Breast epithelium (tissue), 4 donors: ENCODE measurements around the gene ADAMTSL2. TPM values are rescaled to one million over a fixed set of nuclear protein-coding genes. Genes with fewer than 3 reads are reported as not detected.

Source experiments
- DNase-seq, 2 donors: peaks; one replicate each; pipeline ENCODE4 v3.0.0-alpha.2; 2019; ENCODE audit warnings: low spot score in 2 of 2
- H3K27ac ChIP-seq, 2 donors: fragments of 200-600 bp; sonication (generic) in 1 of 2; one replicate each; pipeline ENCODE4 v1.5.1; 2016 to 2019; ENCODE audit warnings: mild to moderate bottlenecking in 1 of 2
- H3K27me3 ChIP-seq, 2 donors: fragments of 200-600 bp; sonication (generic) in 1 of 2; one replicate each; pipeline versions ENCODE4 v1.5.1 to v1.6.0; 2017 to 2019; ENCODE audit warnings: control low read depth in 1 of 2, mild to moderate bottlenecking in 1 of 2
- H3K36me3 ChIP-seq: fragments of 200-600 bp; one replicate; pipeline ENCODE4 v1.5.1; 2019
- H3K4me1 ChIP-seq, 2 donors: fragments of 200-600 bp; sonication (generic); one replicate each; pipeline ENCODE4 v1.5.1; 2016 to 2019; ENCODE audit warnings: control low read depth in 1 of 2
- H3K4me3 ChIP-seq, 3 donors: fragments of 200-600 bp; sonication (generic); 1 replicate in 2 of 3; 2 replicates in 1 of 3; pipeline ENCODE4 v1.5.1; 2016 to 2019; ENCODE audit warnings: mild to moderate bottlenecking in 3 of 3, moderate library complexity in 2 of 3
- H3K9me3 ChIP-seq, 2 donors: fragments of 200-600 bp; sonication (generic) in 1 of 2; one replicate each; pipeline ENCODE4 v1.5.1; 2016 to 2019; ENCODE audit warnings: control low read depth in 1 of 2
- POLR2A ChIP-seq: fragments of 450-650 bp; IDR thresholded peaks from one replicate; pipeline ENCODE4 v1.6.1; 2016; ENCODE audit warnings: antibody characterized with exemption, mild to moderate bottlenecking, moderate library complexity
- POLR2AphosphoS5 ChIP-seq, 3 donors: sonication (generic); formaldehyde crosslinking; IDR thresholded peaks; one replicate each; pipeline ENCODE4 v1.6.1; 2017; ENCODE audit warnings: antibody characterized with exemption in 3 of 3
- intact Hi-C: fragments of 100-400 bp; cut with DNase I; formaldehyde crosslinking; loops from one replicate; pipeline ENCODE4 v1.15.1; 2023; ENCODE audit warnings: low total_unique reads
- total RNA-seq, 3 donors: library from RNA; depleted of rRNA; stranded (reverse); fragments of >200 nt; gene quantifications; one replicate each; pipeline ENCODE4 v1.1.0, GENCODE V29; 2016
- TF ChIP-seq, protein P1 (sequence below), 3 donors: fragments of 450-650 bp; IDR thresholded peaks; one replicate each; pipeline ENCODE4 v1.5.1; 2016 to 2017; ENCODE audit warnings: antibody characterized with exemption in 3 of 3, mild to moderate bottlenecking in 3 of 3, moderate library complexity in 3 of 3

The ADAMTSL2 gene
- total RNA-seq, 3 donors from 2014 or later: 0.33 to 0.80 (median 0.44) TPM

DNA sequence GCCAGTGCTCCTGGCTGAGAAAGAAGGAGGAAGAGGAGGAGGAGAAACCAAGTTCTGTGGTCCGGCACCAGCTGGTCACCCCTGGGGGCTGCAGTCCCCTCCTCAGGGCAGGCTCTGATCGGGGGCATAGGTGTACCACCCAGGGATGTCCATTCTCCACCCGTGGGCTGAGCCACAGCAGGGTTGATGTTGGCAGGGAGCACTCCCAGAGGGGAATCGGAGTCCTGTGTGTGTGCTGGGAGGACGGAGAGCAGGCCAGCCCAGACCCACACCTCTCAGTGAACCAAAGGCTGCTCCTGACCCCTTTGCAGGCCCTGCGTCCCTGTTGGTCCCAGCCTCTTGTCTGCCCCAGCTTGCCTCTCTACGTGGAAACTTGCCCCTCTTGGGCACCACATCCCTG, 4.6 kb upstream of the ADAMTSL2 start:
- H3K4me1 ChIP-seq: peaks cover 5 to 8% of the 10 kb centered on the region in 2 donors
- TF ChIP-seq POLR2A (no peak), POLR2AphosphoS5 (IDR thresholded peaks at IDR 0.05) (no peak)
- TF ChIP-seq, protein P1, sequence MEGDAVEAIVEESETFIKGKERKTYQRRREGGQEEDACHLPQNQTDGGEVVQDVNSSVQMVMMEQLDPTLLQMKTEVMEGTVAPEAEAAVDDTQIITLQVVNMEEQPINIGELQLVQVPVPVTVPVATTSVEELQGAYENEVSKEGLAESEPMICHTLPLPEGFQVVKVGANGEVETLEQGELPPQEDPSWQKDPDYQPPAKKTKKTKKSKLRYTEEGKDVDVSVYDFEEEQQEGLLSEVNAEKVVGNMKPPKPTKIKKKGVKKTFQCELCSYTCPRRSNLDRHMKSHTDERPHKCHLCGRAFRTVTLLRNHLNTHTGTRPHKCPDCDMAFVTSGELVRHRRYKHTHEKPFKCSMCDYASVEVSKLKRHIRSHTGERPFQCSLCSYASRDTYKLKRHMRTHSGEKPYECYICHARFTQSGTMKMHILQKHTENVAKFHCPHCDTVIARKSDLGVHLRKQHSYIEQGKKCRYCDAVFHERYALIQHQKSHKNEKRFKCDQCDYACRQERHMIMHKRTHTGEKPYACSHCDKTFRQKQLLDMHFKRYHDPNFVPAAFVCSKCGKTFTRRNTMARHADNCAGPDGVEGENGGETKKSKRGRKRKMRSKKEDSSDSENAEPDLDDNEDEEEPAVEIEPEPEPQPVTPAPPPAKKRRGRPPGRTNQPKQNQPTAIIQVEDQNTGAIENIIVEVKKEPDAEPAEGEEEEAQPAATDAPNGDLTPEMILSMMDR (IDR thresholded peaks at IDR 0.05): no peak
- intact Hi-C loops: loop anchor here (10.0 kb wide), 1 partner anchor 185 kb away; no protein-coding TSS in a partner anchor

DNA sequence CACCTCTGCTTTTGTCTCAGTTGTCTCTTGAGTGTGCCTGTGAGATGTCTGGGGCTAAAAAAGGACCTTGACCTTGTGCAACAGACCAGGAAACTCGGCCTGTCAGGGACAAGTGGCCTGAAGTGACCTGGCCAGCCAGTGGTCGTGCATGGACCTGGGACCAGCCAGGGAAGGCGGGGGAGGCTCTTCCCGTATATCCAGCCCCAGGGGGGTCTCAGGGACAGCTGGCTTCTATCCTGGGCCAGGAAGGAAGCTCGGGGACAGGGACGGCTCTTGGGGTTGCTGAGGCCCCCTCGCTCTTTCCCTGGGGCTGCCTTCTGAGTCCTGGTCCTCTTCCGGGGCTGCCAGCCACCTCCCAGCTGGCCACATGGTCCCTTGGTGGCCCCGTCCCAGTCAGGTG, 3.2 kb upstream of the ADAMTSL2 start:
- Histone ChIP-seq H3K27me3 (peaks cover 0 to 65% of the 10 kb centered on the region in 2 donors), H3K4me1 (peaks cover 8 to 9% of the 10 kb centered on the region in 2 donors), H3K9me3 (no peaks in the 10 kb centered on the region), H3K27ac (no peak overlapping the region), H3K4me3 (no peak overlapping the region), H3K36me3 (no peaks in the 10 kb centered on the region)
- intact Hi-C loops: loop anchor here (10.0 kb wide), 1 partner anchor 184 kb away; no protein-coding TSS in a partner anchor
- DNase-seq: no peak
- TF ChIP-seq, protein P1 (IDR thresholded peaks at IDR 0.05): no peak
- TF ChIP-seq POLR2A (no peak), POLR2AphosphoS5 (IDR thresholded peaks at IDR 0.05) (no peak)

More for the DNA sequence above, 4.6 kb upstream of the ADAMTSL2 start:
- Histone ChIP-seq H3K27ac (no peak overlapping the region), H3K4me3 (no peak overlapping the region), H3K27me3 (peaks cover 0 to 53% of the 10 kb centered on the region in 2 donors), H3K9me3 (no peaks in the 10 kb centered on the region), H3K36me3 (no peaks in the 10 kb centered on the region)
- no peak for DNase-seq

DNA sequence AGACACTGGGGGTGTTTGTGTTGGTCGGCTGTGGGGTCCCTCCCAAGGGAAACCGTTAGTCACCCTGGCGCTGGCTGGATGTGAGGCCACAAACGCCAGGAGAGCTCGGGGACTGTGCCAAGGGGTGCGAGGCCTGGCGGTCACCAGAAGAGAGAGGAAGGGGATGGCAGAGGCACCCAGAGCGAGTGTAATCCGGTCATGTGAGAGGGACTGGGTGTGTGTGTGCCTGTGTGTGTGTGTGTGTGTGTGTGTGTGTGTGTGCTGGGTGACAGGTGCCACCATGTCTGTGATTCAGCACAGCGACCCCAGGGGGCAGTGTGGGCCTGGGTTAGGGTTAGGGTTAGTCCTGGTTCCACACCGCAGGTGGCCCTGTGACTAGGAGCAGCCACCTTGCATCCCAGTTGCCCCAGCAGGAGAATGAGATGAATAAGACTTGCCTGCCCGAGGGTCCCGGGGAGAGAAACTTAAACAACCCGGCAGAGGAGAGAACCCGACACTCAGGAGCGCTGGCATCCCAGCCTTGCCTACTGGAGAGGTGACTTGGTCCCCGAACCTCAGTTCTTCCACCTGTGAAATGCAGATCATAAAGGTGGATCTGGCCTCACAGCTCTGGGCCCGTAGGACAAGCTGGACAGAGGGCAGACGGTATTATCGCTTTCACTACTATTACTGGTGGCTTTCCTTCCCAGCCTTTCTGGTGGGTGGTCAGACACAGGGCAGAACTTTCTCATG, 1.4 kb upstream of the ADAMTSL2 start:
- Histone ChIP-seq H3K9me3 (no peaks in the 10 kb centered on the region), H3K4me3 (no peak overlapping the region), H3K4me1 (peaks cover 3 to 9% of the 10 kb centered on the region in 2 donors), H3K36me3 (no peaks in the 10 kb centered on the region), H3K27ac (no peak overlapping the region), H3K27me3 (peaks cover 0 to 52% of the 10 kb centered on the region in 2 donors)
- TF ChIP-seq, protein P1 (IDR thresholded peaks at IDR 0.05): peak; percentile 35 to 62 (median 42)
- no peak for TF ChIP-seq POLR2AphosphoS5 (IDR thresholded peaks at IDR 0.05)
- no peak for DNase-seq
- intact Hi-C loops: loop anchor here (10.0 kb wide), 1 partner anchor 182 kb away; no protein-coding TSS in a partner anchor

DNA sequence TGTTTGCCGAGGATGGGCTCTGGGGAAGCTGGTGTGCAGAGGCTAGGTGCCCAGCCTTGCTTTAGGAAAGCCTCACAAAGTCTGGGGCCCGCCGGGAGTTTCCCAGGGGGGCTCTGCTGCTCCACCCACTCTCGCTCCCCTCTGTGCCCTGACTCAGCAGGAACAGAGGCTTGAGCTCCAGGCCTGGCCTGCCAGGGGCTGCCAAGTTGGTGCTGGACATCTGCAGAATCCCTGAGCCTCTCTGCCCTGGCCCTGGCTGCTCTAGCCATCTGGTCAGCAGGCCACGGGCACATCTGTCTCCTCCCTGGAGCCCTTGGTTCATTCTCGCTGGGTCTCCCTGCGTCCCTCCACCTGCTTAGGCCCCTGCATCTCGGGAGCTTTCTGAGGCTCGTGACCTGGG, 647 bp upstream of the ADAMTSL2 start:
- DNase-seq: no peak
- Histone ChIP-seq H3K27me3 (peaks cover 0 to 45% of the 10 kb centered on the region in 2 donors), H3K9me3 (no peaks in the 10 kb centered on the region), H3K4me1 (peaks cover 3 to 9% of the 10 kb centered on the region in 2 donors), H3K36me3 (no peaks in the 10 kb centered on the region), H3K27ac (no peak overlapping the region), H3K4me3 (peak overlapping the region in 2 of 3 donors; percentile 29 to 59)
- intact Hi-C loops: loop anchor here (10.0 kb wide), 1 partner anchor 181 kb away; no protein-coding TSS in a partner anchor
- TF ChIP-seq POLR2AphosphoS5 (IDR thresholded peaks at IDR 0.05) (no peak), POLR2A (no peak)
- TF ChIP-seq, protein P1 (IDR thresholded peaks at IDR 0.05): no peak

DNA sequence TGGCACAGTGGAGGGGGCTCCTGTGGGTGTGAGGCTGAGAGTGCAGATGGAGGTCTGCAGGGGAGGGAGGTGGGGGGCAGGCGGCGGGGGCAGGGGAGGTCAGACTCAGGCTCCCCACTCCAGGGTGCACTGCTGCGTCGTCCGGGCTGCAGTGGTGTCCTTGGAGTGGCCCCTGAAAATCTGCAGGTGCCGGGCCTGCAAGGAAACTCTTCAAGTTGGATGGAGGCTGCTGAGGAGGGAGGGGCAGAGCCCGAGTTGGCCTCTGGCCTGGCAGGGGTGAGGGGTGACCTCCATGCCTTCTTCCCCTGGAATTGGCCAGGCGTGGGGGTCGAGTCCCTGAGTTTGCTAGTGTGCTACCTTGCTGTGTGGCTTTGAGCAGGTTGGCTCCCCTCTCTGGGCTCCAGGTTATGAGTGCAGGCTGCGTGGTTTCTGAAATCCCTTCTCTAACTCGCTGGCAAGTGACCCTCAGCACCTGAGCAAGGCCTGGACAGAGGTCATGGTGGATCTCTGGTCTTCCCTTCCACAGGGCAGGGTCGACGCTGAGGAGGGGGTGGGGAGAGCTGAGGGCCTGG, 888 bp downstream of the ADAMTSL2 start:
- Histone ChIP-seq H3K9me3 (no peaks in the 10 kb centered on the region), H3K4me3 (peak overlapping the region; percentile 29 to 59 (median 40)), H3K27ac (no peak overlapping the region), H3K4me1 (peaks cover 3 to 9% of the 10 kb centered on the region in 2 donors), H3K27me3 (peaks cover 0 to 30% of the 10 kb centered on the region in 2 donors), H3K36me3 (no peaks in the 10 kb centered on the region)
- no peak for DNase-seq
- intact Hi-C loops: loop anchor here (10.0 kb wide), 1 partner anchor 179 kb away; no protein-coding TSS in a partner anchor
- TF ChIP-seq, protein P1 (IDR thresholded peaks at IDR 0.05): no peak
- TF ChIP-seq POLR2A (no peak), POLR2AphosphoS5 (IDR thresholded peaks at IDR 0.05) (no peak)
